Measurements from ENCODE around the gene ARCN1.
"Not testable (repeated sequence)": the region's sequence is repeated elsewhere in the genome, so short reads cannot be mapped to it uniquely, and the experiment has no call there.

The ARCN1 gene

DNA sequence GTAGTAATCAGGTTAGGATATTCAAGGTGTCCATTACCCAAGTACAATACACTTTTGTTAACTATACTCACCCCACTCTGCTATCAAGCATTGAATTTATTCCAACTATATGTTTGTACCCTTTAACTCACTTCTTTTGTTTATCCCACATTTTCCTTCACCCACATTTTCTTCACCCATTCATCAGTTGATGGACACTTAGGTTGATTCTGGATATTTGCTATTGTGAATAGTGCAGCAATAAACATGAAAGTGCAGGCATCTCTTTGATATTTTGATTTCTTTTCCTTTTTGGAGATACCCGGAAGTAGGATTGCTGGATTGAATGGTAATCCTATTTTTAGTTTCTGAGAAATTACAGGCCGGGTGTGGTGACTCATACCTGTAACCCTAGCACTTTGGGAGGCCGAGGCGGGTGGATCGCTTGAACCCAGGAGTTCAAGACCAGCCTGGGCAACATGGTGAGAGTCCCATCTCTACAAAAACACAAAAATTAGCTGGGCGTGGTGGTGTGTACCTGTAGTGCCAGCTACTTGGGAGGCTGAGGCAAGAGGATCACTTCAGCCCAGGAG, 34.7 kb upstream of the ARCN1 start:
- H3K4me3 ChIP-seq (ENCODE audit: low read depth, low read length), result no peak overlapping the region
- no peak for DNase-seq (ENCODE audit: low read depth)

- no peak for DNase-seq (ENCODE audit: low read depth)
- no peak overlapping the region for H3K4me3 ChIP-seq (ENCODE audit: low read depth, low read length)
Measured at GRCh38 chr11:118544010-118544646, 28.1 kb upstream of the ARCN1 start.

GRCh38 chr11:118544647-118545010, 27.6 kb upstream of the ARCN1 start:
- DNase-seq (ENCODE audit: low read depth), result no peak
- no peak overlapping the region for H3K4me3 ChIP-seq (ENCODE audit: low read depth, low read length)

DNA sequence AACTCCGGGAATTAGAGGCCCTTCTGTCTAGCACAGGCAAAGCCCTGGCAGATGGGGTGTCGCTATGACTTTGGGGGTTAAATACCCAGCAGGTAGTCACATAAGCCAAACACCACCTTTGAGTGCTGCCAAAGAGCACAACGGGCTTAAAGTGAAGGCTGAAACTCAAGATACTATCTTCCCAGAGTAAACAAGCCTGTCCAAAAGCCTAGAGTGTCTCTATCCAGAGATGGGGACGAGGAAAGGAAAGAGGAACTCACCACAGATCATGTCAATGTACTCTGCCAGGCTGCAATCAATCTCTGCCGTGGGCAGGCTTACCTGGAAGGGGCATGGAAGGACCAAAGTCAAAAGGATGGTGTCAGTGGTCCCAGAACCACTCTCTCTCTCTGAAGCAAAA, 26.7 kb upstream of the ARCN1 start:
- no peak for DNase-seq (ENCODE audit: low read depth)

DNA sequence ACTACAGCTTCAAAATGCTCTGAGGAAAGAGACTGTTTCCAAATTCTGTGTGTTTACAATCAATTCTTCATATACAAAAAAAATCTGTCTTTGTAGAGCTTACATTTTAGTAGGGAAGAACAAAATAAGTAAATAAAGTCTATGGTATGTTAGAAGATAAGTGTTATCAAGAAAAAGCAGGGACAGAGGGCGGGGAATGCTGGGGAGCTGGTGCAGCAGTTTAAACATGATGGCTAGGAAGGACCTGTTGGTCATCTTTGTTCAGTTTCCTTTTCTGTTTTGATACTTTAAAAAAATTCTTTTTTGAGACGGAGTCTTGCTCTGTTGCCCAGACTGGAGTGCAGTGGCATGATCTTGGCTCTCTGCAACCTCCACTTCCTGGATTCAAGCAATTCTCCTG, 25.1 kb upstream of the ARCN1 start:
- no peak for DNase-seq (ENCODE audit: low read depth)
- H3K4me3 ChIP-seq (ENCODE audit: low read depth, low read length), result no peak overlapping the region

More for the DNA sequence above, 26.7 kb upstream of the ARCN1 start:
- no peak overlapping the region for H3K4me3 ChIP-seq (ENCODE audit: low read depth, low read length)

DNA sequence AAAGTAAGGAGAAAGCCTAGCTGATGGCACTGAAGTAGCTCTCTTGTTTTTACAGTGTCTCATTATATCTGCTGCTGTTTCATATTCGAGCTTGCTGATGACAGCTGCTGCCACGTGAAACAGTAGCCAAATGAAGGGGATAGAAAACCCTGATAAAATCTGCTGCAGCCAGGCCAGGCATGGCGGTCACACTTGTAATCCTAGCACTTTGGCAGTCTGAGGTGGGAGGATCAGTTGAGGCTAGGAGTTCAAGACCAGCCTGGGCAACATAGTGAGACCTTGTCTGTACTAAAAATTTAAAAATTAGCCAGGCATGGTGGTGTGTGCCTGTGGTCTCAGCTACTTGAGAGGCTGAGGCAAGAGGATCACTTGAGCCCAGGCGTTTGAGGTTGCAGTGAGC, 19.9 kb upstream of the ARCN1 start:
- no peak overlapping the region for H3K4me3 ChIP-seq (ENCODE audit: low read depth, low read length)
- DNase-seq (ENCODE audit: low read depth), result no peak

DNA sequence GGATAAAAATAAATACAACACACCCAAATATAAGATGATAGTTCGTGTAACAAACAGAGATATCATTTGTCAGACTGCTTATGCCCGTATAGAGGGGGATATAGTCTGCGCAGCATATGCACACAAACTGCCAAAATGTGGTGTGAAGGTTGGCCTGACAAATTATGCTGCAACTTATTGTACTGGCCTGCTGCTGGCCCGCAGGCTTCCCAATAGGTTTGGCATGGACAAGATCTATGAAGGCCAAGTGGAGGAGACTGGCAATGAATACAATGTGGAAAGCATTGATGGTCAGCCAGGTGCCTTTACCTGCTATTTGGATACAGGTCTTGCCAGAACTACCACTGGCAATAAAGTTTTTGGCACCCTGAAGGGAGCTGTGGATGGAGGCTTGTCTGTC, 11.4 kb upstream of the ARCN1 start:
- DNase-seq (ENCODE audit: low read depth), result no peak
- no peak overlapping the region for H3K4me3 ChIP-seq (ENCODE audit: low read depth, low read length)

DNA sequence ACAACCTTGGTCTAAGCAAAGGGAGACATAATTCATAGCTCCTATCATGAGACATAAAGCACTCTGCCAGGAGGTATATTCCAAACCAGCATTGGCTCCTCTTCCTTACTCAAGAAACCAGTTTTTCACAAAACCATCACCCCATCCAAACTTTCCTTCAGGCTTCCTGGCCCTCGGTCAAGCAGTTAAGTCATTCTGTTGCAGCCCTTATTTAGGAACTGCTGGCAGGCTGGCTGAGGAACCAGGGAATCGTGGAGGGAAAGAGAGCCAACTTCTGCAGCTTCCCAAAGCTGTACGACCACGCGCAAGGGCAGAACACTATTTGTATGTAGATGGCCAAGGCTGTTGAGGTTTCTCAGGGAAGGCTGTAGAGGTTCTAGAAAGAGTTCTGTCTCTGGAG, 7.2 kb upstream of the ARCN1 start:
- no peak for DNase-seq (ENCODE audit: low read depth)
- peak overlapping the region; percentile 79 for H3K4me3 ChIP-seq (ENCODE audit: low read depth, low read length)

DNA sequence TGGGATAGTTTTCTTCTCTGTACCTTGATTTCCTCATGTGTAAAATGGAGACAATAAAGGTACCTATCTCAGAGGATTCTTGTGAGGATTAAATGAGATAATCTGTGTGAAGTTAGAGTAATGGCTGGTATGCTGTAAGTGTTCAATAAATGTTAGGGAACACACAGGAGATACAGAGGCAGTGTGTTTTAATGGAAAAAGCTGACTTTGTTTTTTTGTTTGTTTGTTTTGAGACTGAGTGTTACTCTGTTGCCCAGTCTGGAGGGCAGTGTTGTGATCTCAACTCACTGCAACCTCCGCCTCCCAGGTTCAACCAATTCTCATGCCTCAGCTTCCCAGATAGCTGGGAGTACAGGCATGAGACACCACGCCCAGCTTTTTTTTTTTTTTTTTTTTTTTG, 2.5 kb upstream of the ARCN1 start:
- H3K4me3 ChIP-seq (ENCODE audit: low read depth, low read length), result no peak overlapping the region

GRCh38 chr11:118570787-118571186, 1.4 kb upstream of the ARCN1 start:
- DNase-seq (ENCODE audit: low read depth), result no peak
- no peak overlapping the region for H3K4me3 ChIP-seq (ENCODE audit: low read depth, low read length)

More for the DNA sequence above, 2.5 kb upstream of the ARCN1 start:
- DNase-seq (ENCODE audit: low read depth), result no peak

GRCh38 chr11:118571701-118572060, 528 bp upstream of the ARCN1 start:
- H3K4me3 ChIP-seq (ENCODE audit: low read depth, low read length), result peak overlapping the region; percentile 96
- not testable (repeated sequence) for DNase-seq (ENCODE audit: low read depth)

GRCh38 chr11:118572981-118573550, 857 bp downstream of the ARCN1 start:
- DNase-seq (ENCODE audit: low read depth), result no peak
- peak overlapping the region; percentile 96 for H3K4me3 ChIP-seq (ENCODE audit: low read depth, low read length)

GRCh38 chr11:118574636-118575035, 2.4 kb downstream of the ARCN1 start:
- H3K4me3 ChIP-seq (ENCODE audit: low read depth, low read length), result peak overlapping the region; percentile 96
- no peak for DNase-seq (ENCODE audit: low read depth)

DNA sequence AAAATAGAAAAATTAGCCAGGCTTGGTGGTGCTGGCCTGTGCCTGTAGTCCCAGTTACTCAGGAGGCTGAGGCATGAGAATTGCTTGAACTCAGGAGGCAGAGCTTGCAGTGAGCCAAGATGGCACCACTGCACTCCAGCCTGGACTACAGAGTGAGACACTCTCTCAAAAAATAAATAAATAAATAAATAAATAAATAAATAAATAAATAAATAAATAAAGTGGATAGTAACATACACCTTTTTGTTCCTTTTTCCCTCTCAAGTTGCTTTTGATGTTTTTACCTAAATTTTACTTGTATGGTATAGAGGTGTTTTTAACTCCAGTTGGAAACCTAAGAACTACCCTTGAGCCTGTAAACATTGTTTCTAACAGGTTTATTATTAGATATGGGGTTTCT, 5.8 kb downstream of the ARCN1 start:
- not testable (repeated sequence) for DNase-seq (ENCODE audit: low read depth)

DNA sequence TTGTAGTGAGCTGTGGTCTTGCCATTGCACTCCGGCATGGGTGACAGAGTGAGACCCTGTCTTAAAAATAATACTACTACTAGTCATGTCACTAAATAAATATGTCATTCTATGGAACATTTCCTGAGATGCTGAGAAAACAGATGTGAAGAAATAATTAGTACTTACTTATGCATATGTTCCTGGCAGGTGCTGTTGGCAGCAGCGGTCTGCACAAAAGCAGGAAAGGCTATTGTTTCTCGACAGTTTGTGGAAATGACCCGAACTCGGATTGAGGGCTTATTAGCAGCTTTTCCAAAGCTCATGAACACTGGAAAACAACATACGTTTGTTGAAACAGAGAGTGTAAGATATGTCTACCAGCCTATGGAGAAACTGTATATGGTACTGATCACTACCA, 8.8 kb downstream of the ARCN1 start:
- H3K4me3 ChIP-seq (ENCODE audit: low read depth, low read length), result no peak overlapping the region
- DNase-seq (ENCODE audit: low read depth), result no peak

More for the DNA sequence above, 5.8 kb downstream of the ARCN1 start:
- not testable (repeated sequence) for H3K4me3 ChIP-seq (ENCODE audit: low read depth, low read length)

GRCh38 chr11:118587952-118588351, 15.7 kb downstream of the ARCN1 start:
- DNase-seq (ENCODE audit: low read depth), result no peak
- no peak overlapping the region for H3K4me3 ChIP-seq (ENCODE audit: low read depth, low read length)

- no peak overlapping the region for H3K4me3 ChIP-seq (ENCODE audit: low read depth, low read length)
- no peak for DNase-seq (ENCODE audit: low read depth)
Measured at GRCh38 chr11:118592616-118593367, 20.6 kb downstream of the ARCN1 start.

GRCh38 chr11:118594984-118595383, 22.8 kb downstream of the ARCN1 start:
- H3K4me3 ChIP-seq (ENCODE audit: low read depth, low read length); DNase-seq (ENCODE audit: low read depth): not testable (repeated sequence)

DNA sequence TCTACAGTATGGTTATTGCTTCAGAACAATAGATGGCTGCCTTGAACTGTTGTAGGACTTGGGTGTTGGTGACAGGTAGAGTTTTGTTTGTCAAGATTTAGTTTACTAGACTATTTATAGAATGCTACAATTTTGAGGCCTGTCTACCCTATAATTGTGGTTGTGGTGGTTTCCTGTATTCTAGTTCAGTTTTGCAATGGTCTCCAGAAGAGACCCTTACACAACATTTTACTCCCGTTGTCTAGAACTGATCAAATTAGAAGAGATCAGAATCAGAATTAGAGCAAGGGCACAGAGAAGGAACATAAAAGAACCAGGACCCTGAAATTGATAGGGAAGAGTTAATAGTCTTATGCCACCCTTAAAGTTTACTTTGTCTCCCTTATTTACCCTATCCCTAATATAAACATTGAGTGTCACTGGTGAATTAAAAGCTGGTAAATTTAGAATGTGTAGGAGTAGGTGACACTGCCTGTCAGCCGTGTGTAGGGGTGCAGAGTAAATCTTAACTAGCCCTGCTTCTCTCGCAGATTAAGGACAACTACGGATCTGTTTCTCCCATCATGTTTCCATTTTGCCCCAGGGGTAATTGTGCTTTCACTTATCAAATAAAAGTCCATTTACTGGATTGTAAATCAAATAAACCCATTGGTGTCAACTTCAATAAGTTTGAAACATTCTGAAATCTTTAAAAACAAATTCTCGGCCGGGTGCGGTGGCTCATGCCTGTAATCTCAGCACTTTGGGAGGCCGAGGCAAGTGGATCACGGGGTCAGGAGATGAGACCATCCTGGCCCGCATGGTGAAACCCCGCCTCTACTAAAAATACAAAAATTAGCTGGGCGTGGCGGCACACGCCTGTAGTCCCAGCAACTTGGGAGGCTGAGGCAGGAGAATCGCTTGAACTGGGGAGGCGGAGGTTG, 24.3 kb downstream of the ARCN1 start:
- no peak overlapping the region for H3K4me3 ChIP-seq (ENCODE audit: low read depth, low read length)
- no peak for DNase-seq (ENCODE audit: low read depth)

- DNase-seq (ENCODE audit: low read depth), result no peak
- no peak overlapping the region for H3K4me3 ChIP-seq (ENCODE audit: low read depth, low read length)
Measured at GRCh38 chr11:118597556-118597955, 25.3 kb downstream of the ARCN1 start.
